NB4 (cell line): ENCODE results near the gene SPSB1.

Experiments
- POLR2A ChIP-seq: IDR thresholded peaks from 2 replicates; pipeline ENCODE4 v1.6.1; 2011; ENCODE audit warnings: mild to moderate bottlenecking; ENCODE audit not compliant: insufficient read length; ENCODE audit errors: extremely low read depth
- TF ChIP-seq, protein P1 (sequence below): IDR thresholded peaks from one replicate; pipeline ENCODE4 v1.5.1; 2012; ENCODE audit warnings: low read depth, low read length

- TF ChIP-seq, protein P1, sequence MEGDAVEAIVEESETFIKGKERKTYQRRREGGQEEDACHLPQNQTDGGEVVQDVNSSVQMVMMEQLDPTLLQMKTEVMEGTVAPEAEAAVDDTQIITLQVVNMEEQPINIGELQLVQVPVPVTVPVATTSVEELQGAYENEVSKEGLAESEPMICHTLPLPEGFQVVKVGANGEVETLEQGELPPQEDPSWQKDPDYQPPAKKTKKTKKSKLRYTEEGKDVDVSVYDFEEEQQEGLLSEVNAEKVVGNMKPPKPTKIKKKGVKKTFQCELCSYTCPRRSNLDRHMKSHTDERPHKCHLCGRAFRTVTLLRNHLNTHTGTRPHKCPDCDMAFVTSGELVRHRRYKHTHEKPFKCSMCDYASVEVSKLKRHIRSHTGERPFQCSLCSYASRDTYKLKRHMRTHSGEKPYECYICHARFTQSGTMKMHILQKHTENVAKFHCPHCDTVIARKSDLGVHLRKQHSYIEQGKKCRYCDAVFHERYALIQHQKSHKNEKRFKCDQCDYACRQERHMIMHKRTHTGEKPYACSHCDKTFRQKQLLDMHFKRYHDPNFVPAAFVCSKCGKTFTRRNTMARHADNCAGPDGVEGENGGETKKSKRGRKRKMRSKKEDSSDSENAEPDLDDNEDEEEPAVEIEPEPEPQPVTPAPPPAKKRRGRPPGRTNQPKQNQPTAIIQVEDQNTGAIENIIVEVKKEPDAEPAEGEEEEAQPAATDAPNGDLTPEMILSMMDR: no peak
- no peak for TF ChIP-seq POLR2A
Measured at GRCh38 chr1:9314111-9314510, 21.4 kb downstream of the SPSB1 start.
